HG03460 (cell line): ENCODE measurements around the gene TNFRSF19.
"Not testable (repeated sequence)": the region's sequence is repeated elsewhere in the genome, so short reads cannot be mapped to it uniquely, and the experiment has no call there.

Experiments used
- ATAC-seq: cut with Tn5 transposase; IDR thresholded peaks from one replicate; pipeline ENCODE4 v1.9.1; 2021; ENCODE audit not compliant: unreplicated experiment

Gene TNFRSF19

DNA sequence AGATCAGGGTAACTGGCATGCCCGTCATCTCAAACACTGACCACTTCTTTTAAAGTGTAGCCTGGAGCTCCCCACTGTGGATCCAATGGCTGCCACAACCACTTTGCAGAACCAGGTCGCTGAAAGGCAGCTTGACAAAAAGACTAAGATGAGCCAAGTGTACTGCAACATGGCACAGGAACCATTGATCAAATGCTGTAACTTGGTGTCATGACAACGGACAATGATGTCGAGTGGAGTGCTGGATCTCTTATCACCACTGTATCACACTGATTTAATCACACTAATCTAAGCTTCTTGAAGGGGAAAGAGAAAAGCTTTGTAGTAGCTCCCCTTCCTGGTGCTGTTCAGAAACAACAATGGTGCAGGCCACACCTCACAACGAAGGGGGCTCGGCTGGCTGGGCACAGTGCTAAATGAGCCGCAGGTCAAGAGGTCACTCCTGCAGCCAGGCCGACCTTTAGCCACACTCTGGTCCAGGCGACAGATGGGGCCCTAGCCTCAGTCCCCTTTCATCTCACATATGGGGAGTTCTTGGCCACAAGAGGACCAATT, 2.2 kb upstream of the TNFRSF19 start:
- ATAC-seq: no peak

DNA sequence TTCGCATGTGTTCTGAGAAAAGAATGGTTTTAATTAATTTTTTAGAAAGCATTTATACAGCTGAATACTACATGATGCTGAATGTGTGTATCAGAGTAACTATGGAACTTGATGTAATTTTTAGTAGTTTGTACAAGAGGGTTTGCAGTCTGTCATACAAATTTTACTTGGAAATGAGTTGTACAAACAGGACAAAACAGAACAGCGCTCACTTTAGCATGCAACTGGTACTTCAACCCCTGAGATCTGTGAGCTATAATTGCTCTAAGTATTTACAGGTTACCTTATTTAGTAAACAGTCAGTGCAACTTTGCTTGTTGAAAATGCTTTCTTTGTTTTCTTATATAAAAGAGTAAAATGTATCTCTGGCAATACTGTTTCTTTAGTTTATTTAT, 706 bp downstream of the TNFRSF19 start:
- no peak for ATAC-seq

DNA sequence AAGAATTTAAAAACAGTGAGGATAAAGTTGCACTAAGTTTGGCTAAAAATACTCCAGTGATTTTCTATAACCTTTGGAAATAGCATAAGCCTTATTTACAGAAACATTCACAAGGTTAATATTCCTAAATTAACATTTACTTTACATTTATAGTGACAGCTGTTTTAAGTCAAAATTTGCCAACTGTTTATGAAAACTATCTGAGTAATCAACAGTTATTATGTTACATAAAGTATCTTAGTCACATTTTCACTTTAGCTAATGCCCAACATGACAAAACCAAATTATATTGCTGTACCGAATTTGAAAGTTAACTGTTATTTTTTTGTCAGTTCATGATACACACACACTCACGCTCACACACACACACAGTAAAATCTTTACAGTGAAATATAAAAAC, 1.2 kb downstream of the TNFRSF19 start:
- no peak for ATAC-seq

DNA sequence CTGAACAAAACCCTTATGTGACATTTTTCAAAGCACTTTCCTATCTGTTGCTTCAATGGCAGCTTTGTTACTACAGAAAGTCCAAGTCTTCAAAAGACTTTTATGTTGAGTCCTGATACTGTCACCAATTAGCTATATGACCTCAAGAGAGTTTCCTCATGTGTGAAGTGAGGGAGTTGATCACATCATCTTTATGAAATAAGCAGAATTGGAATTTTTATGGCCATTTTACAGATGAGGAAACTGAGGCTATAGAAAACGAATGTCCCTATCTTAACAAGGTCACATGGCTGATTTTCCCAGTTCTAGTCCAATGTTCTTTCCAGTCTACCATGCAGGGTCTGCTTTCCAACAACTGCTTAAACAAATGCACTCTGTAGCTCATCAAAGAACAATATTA, 2.6 kb downstream of the TNFRSF19 start:
- no peak for ATAC-seq

DNA sequence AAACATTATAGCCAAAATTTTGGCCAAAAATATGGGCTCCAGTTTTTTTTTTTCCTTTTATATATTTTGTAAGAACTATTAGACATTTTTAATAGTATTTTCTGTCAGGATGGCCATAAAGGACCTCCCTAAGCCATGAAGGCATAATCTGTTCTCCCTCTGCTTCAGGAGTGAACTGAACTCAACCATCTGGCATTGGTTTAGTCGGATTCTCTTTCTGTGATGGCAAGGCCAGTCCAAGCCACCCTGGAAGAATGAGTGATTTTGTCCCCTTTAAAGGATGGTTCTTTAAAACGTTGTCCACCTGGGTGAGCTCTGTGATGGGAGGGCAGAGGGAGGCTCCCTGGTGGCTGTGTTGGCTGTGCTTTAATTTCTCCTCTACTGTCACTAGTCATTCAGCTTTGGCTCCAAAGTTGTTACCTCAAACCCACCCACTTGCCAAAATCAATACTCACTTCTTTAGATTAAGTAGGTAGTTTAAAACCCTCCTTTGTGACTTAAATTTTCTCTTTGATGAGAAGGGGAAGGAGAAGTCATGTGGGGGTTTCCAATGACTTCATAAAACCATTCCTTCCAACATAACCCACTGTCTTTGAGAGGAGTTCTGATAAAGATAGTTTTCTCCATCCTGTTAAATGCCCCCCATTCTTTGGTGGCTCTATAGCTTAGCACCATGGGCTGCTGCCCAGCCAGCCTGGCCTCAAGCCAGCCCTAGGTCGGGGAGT, 4.4 kb downstream of the TNFRSF19 start:
- ATAC-seq: no peak

DNA sequence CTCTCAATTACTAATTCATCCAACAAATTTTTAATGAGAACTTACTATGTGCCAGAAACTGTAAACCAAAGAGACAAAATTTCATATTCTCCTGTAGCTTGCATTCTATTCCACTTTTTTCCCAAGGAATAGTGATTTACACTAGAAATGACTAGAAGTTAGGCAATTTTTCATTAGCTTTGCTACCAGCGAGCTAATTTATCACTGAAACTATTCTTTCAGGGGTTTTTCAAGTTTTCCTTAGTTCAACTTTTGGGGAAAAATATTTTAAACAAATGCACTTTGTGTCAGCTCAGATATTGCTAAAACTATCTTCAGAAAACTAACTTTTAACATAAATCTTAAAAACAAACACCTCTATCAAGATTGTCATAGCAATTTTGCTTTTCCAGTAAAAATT, 5.4 kb downstream of the TNFRSF19 start:
- no peak for ATAC-seq

DNA sequence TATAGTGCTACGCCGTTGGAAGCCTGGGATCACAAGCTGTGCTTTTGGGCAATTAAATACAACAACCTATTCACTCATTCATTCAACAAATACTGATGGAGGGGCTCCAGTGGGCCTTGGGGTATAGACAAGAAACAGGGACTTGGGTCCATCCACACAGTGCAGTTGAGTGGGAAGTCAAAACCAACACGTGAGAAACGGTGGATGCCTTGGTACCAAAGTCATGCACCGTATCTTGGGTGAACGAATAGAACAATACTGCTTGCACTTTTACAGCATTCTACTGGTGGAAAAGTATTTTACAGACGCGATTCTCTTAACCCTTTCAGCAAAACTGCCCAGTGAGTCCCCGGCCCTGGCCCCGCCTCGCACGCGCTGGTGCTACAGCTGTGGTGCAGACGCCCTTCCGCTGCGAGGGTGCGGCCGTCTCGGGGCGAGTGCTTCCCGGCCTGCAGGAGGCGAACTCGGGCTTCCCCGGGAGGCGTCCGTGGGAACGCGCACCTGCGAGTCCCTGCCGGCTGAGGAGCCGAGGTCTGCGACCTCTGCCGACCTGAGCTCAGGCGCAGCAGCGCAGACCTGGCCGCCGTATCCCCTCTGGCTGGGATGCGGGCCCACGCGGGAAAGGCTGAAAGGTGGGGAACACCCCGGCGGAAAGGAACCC, 8.3 kb downstream of the TNFRSF19 start:
- ATAC-seq: peak; percentile 69

DNA sequence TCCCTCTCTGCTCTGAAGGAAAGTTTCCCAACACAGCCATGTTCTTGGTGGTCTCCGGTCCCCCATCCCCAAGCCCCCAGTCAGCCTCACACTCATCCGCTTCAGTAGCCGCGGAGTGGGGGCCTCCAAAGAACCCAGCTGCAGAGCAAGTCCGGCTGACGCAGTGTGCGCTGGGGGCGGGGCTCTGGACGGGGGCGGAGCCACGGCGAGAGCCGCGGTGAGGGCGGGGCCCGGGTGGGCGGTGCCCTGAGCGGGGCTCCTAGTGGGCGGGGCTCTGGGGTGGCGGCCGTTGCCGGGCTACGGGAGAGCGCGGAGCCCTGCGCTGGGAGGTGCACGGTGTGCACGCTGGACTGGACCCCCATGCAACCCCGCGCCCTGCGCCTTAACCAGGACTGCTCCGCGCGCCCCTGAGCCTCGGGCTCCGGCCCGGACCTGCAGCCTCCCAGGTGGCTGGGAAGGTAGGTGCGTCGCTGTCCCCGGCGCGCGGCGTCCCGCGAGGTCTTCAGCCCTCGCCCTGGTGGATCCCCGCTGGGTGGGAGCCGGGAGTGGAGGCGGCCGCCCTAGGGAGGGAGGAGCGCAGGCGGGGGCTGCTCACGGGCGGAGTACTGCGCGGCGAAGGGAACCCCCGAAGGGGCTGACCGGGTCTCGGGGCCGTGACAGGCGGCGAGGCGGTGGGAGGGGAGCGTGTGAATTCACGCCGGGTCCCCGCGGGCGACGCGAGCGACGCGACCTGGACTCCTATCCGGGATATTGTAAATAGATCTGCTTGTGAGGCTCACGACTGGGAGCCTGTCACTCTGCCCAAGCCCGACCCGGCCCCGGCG, 9.1 kb downstream of the TNFRSF19 start:
- ATAC-seq: peak; percentile 81

DNA sequence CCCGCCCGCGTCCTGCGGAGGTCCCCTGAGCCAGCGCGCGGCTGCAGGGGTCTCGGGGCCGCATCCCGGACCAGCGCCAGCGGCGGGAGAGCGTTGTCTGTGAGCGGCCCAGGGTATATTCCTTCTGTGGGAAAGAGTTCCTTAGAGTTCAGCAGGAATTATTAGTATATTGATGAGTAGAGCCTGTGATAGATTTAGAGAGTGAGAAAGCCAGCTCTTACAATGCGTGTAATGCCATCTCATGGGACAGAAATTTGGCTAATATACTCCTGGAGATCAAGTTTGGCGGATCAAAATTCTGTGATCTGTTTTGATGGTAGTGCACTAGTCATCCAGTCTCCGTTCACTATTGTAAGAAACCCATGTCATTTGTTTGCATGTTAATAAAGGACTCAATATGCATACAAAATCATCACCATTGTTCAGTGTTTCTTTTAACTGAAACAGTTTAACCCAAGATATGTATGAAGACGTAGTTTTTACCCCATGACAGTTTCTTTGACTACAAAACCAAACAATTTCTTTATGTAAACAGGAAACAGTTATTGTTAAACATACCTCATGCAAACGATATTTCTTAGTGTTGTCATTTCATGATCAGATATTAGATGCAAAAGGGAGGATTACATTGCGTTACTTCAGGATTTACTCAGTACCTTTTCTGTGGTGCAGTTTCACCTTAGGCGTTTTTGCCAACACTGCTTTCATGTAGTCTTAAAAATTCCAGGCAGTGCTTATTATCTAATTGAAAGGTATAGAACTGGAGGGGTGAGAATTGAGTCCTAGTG, 9.9 kb downstream of the TNFRSF19 start:
- peak; percentile 7 for ATAC-seq

DNA sequence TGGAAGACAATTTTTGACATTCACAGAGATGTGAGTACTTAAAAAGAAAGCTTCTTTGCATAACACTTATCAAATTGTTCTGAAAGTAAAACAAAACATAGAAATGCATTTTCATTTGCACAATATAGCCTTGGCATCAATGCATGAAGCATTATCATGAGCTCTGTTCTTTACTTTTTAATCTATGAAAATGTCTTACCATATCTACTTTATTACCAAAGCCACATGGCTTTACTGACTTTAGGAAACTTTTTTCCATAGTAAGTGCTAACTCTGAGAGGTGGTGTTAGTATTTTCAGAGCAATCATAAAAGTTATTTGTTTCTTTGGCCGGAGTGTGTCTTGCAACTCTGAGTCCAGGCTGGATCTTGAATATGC, 10.5 kb downstream of the TNFRSF19 start:
- no peak for ATAC-seq

DNA sequence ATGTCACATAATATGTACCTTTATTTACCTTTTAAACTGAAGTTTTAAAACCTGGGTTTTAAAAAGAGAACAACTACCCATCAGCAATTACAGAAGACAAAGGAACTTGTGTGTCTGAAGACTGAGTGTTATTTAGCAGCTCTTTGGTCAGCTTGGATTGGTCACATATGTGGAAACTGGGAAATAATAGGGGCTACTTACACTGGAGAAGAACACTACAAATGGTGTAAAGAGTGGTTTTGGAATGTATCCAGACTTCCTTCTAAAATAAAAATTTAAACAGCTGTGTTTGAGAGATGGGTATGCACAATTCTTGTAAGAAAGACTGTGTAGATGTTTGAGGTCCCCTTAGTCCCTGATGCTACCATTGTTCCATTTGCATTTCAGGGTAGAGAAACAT, 13.3 kb downstream of the TNFRSF19 start:
- no peak for ATAC-seq

DNA sequence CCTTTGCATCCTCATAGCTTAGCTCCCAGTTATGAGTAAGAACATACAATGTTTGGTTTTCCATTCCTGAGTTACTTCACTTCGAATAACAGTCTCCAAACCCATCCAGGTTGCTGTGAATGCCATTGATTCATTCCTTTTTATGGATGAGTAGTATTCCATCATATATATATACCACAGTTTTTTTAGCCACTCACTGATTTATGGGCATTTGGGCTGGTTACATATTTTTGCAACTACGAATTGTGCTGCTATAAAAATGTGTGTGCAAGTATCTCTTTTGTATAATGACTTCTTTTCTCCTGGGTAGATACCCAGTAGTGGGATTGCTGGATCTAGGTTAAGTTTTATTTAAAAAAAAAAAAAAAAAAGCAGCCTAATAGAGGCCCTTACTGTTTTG, 14.1 kb downstream of the TNFRSF19 start:
- ATAC-seq: no peak

DNA sequence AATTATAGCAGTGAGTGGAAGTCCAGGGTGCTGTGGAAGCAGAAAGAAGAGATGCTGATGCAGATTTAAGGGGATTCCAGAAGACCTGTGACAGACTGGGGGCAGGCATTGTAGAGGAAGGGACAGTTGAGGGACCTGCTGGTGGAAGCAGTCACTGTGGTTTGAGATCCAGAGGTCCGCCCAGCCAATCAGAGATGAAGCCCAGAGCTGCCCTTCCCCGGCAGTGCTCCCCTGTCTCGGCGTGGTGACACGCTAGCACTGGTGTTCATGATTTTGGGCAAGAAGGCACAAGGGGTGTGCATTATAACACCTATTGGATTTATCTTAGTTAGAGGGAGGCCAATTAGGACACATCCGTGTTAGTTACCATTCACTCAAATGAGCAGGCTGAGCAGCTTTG, 16.1 kb downstream of the TNFRSF19 start:
- ATAC-seq: no peak

DNA sequence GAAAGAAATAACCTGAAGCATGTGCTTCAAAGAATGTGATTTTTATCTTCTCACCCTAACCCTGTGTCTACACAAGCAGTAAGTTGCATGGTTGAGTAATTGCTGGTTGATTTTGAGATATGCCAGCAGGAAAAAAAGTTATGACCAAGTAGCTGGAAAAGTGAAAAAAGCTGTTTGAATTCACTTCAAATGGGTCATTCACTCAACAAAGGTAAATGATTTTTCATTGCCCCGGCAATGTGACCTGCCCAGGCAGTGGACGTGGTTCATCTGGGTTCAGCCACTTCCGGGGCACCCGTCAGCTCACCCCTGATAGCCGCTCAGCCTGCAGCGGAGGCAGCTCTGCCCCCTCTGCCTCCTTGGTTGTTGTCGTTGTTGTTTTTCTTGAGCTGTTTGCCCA, 18.5 kb downstream of the TNFRSF19 start:
- ATAC-seq: no peak

DNA sequence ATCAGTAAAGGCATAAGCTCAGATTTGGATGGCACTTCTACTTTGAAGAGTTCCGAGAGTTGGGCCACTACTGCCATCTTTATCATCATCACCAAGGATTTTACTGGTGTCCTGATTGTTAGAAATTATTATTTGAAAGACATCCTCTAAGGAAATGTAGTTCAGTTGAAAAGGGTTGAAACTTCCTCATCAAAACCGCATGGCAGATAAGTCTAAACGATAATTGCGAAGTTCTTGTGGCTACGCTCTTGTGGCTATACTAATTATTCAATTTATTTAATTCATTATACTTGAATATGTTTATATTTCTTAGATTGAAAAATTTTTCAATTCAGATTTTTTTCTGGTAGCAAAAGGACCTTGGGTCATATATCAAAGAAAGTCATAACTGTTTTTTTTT, 22.4 kb downstream of the TNFRSF19 start:
- ATAC-seq: no peak

DNA sequence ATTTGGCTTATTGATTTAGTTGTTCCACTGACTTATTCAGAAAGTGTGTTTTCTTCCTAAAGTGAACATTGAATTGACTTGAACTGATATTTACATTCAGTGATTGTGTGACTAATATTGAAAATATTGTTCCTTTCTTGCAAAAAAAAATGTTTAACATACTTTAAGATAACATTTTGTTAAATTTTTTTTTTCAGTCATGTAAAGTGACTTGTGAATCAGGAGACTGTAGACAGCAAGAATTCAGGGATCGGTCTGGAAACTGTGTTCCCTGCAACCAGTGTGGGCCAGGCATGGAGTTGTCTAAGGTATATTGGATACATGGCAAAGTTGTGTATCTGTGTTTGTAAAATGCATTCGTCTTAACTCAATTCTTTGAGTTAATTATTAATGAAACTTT, 22.9 kb downstream of the TNFRSF19 start:
- ATAC-seq: no peak

DNA sequence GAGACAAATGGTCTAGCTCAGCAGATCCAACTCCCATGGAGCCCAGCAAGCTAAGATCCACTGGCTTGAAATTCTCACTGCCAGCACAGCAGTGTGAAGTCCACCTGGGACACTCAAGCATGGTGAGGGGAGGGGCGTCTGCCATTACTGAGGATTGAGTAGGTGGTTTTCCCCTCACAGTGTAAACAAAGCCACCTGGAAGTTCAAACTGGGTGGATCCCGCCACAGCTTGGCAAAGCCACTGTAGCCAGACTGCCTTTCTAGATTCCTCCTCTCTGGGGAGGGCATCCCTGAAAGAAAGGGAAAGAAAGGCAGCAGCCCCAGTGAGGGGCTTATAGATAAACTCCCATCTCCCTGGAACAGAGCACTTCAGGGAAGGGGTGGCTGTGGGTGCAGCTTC, 24.1 kb downstream of the TNFRSF19 start:
- not testable (repeated sequence) for ATAC-seq

DNA sequence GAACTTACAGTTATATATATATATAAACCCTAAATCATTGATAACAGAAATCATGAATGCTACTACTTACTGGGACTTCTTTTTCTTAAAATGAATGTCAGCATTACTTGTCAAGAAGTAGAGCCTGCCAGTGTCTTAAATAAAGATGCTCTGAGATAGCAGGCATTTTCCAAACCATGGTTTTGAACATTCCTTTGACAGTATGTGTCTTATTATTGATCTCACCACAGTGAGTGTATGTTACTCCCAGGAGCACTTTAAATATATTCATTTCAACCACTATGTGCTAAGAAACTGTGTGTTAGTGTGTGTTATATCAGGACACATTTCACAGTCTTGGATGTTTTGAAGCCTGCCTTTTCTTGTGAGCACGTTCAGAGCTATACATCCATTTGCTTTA, 28.2 kb downstream of the TNFRSF19 start:
- ATAC-seq: no peak

DNA sequence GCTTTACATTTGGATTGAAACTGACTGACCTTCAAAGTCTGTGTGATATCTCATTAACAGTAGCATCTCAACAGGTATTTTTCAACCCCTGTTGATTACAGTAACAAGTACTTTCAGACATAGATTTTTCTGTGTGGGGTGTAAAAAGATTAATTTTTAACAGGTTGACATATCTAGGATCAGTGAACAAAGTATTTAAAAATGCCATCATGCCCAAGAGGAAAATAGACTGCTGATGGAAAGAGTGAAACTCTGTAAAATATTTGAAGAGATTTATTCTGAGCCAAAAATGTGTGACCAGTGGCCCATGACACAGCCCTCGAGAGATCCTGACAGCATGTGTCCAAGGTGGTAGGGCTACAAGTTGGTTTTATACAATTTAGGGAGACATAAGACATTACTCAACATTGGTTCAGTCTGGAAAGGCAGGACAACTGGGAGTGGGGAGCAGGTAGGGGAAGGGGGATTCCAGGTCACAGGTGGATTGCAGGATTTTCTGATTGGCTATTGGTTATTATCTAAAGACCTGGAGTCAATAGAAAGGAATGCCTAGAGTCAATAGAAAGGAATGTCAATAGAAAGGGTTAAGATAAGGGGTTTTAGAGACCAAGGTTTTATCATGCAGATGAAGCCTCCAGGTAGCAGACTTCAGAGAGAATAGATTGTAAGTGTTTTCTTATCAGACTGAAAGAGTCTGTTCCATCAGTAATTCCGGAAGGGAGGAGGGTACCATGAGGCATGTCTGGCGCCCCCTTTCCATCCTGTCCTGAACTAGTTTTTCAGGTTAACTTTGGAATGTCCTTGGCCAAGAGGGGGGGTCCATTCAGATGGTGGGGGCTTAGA, 29.1 kb downstream of the TNFRSF19 start:
- ATAC-seq: no peak

DNA sequence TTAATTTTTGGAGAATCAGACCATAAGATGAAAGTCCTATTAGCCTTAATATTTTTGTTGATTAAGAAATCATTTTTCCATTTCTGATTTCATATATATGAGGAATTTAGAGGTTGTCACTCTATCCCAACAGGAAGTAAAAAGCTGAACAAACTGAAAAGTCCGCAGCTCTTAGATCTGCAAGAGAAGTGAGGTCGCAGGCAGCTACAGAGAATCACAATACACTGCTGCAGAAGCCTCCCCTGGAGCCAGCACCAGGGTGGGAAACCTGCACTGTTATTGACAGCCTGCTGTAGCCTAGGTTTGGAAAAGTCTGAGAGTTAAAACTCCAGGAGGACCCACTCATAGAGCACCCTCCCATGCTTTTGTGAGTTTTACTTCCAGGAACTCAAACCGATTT, 29.9 kb downstream of the TNFRSF19 start:
- ATAC-seq: no peak
